ENCODE measurements around the gene FBXO44.

GRCh38 chr1:11697893-11698210 is 43.2 kb downstream of the FBXO44 start:
- TF ChIP-seq CTCF (IDR thresholded peaks at IDR 0.05), result no peak
- TF ChIP-seq POLR2A (IDR thresholded peaks at IDR 0.05), result no peak

All from body of pancreas (tissue), 4 donors.